LNCaP clone FGC (cell line): ENCODE measurements around the gene GJA3.

Source experiments
- DNase-seq: peaks from one replicate; pipeline ENCODE4 v3.0.0-alpha.2; 2011; ENCODE audit warnings: low read depth
- H3K4me3 ChIP-seq: 2 replicates; pipeline ENCODE4 v1.5.1; 2011; ENCODE audit warnings: mild to moderate bottlenecking, low read depth, low read length, control low read depth
- TF ChIP-seq, protein P1 (sequence below): IDR thresholded peaks from 2 replicates; pipeline ENCODE4 v1.5.1; 2012; ENCODE audit warnings: mild to moderate bottlenecking; ENCODE audit not compliant: control insufficient read depth, insufficient read depth; ENCODE audit errors: extremely low read depth

The GJA3 gene

DNA sequence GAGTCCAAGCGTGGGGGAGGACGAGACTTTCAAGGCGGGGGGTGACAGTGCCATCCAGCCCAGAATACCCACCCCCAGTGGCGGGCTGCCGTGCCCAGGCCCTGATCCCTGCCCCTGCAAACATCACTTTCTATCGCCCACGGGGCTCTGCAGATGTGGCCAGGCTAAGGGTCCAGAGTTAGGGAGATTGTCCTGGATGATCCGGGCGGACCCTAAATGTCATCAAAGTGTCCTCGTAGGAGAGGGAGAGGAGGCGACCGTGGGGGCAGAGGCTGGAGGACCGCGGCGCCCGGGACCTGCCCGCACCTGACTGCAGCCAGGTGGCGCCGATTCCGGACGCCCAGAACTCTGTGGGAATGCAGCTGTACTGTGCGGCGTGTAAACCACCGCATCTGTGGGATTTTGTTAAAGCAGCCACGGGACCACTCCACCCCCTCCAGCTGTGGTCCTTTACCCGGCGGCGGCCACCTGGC lies 32.4 kb downstream of the GJA3 start:
- no peak overlapping the region for H3K4me3 ChIP-seq
- DNase-seq = no peak
- TF ChIP-seq, protein P1, sequence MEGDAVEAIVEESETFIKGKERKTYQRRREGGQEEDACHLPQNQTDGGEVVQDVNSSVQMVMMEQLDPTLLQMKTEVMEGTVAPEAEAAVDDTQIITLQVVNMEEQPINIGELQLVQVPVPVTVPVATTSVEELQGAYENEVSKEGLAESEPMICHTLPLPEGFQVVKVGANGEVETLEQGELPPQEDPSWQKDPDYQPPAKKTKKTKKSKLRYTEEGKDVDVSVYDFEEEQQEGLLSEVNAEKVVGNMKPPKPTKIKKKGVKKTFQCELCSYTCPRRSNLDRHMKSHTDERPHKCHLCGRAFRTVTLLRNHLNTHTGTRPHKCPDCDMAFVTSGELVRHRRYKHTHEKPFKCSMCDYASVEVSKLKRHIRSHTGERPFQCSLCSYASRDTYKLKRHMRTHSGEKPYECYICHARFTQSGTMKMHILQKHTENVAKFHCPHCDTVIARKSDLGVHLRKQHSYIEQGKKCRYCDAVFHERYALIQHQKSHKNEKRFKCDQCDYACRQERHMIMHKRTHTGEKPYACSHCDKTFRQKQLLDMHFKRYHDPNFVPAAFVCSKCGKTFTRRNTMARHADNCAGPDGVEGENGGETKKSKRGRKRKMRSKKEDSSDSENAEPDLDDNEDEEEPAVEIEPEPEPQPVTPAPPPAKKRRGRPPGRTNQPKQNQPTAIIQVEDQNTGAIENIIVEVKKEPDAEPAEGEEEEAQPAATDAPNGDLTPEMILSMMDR = peak; percentile 20; the same call in 1 of the 2 replicates

DNA sequence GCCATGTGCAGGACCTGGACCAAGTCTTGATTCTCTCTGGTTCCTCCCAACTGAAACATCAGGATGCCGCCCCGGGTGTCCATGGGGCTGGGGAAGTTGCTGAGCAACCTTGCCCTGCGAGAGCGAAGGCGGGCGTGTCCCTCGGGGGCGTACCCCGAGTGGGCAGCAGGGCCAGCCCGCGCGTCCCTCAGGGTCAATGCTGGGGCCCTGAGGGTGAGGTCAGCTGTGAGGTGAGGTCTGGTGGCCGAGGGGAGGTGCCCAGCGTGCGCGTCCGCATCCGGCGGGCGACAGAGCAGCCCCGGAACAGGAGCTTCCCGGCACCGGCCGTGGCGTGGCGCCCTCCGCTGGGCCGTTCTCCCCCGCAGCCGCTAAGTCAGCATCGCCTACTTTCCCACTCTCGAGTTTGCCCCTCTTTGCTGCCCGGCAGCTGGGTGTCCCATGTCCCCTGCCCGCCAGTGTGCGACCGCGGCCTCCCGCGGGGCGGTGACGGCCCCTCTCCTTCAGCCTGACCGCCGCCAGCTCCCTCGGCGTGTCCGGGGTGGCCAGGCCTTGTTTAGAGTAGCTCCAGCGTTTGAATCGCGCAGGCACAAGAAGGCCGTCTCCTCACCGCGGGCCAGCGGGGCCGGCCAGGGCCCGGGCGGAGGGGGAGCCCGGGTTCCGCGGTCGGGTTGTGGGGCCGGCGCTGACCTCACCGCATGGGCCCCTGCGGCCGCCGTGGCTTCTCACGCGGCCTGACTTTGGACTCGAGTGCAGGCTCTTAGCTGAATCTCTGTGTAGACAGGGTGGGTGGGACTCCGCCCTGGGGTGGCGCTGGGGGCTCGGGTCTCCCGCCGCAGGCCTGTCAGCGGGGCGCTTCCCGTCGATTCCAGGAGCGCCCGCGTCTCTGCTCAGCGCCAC lies 33.0 kb downstream of the GJA3 start:
- TF ChIP-seq, protein P1 = no peak
- DNase-seq = no peak
- H3K4me3 ChIP-seq = no peak overlapping the region

DNA sequence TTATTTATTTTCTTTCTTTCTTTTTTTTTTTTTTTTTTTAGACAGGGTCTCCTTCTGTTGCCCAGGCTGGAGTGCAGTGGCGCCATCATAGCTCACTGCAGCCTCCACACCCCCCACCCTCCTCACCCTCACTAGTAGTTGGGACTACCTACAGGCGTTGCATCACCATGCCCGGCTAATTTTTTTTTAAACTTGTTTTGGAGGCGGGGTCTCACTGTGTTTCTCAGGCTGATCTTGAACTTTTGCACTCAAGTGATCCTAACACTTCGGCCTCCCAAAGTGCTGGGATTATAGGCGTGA lies 33.6 kb downstream of the GJA3 start:
- H3K4me3 ChIP-seq = no peak overlapping the region
- TF ChIP-seq, protein P1 = no peak
- no peak for DNase-seq

DNA sequence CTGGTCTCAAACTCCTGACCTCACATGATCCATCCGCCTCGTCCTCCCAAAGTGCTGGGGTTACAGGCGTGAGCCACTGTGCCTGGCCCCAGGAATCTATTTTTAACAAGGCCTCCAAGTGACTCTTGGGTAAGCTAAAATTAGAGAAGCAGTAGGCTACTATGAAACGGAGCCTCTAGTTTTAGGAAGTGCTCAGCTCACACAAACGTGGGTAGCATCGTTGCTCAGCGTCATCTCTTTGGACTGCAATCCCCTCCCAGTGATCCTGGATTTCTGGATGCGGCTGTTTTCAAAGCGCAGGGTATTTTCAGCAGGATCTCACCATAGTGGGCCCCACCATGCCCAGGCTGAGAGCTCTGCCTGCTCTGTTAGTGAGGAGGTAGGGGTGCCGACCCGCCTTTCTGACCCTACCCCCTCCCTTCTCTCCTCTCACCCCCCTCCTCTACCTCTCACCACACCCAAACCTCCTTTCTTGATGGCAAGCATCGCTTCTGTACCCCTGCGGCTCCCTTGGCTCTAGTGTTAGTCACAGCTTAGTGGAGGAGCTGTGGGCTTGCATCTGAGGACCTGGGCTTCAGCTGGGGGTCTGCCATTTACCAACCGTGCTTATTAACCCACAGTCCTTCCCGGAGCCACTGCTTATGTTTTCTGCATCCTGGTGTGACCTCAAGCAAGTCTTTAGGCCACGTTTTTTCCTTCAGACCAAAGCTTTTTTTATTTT lies 34.2 kb downstream of the GJA3 start:
- no peak overlapping the region for H3K4me3 ChIP-seq
- no peak for DNase-seq
- TF ChIP-seq, protein P1 = no peak

DNA sequence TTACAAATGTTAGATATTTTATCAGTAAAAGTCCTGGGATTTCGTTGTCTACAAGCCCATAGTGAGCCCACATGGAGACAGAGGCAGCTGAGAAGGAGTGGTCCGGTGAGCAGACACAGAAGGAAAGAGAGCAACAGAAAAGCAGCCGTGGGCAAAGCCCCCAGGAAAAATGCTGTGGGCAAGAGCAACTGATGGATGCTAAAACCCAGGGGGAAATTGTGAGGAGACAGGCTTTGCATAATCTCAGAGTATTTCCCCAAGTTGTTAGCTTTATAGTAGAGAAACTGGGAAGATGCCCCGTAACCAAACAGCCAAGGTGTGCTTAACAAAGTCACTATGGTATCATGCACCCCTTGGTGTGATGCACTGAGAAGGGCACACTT lies 35.1 kb downstream of the GJA3 start:
- no peak overlapping the region for H3K4me3 ChIP-seq
- TF ChIP-seq, protein P1 = no peak
- no peak for DNase-seq

DNA sequence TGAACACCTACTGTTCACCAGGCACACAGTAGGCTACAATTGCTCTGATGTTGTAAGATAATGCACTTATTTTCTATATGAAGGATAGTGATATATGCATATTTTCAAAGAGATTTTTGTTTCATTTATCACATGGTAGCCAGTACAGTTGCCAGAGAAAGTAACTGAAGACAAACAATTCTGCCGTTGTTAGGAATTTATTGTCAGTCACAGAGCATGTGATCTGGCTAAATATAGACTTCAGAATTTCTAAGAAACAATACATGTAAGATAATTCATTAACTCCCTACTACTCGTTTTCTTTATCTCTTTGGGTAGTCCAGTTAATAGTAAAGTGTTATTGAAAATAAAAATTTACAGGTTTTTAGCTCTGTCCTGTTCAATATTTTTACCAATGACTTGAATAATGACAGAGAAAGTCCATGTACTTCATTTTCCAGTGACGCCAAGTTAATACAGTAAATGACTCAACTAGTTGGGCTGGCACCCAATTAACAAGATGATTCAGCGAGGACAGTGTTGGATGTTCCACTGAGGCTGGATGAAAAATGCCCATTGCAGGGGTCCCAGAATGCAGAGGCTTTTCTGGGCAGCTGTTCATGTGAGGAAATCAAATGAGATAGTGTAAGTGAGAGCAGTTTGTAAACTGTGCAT lies 35.6 kb downstream of the GJA3 start:
- TF ChIP-seq, protein P1 = no peak
- DNase-seq = peak; percentile 14

More for the DNA sequence above, 35.6 kb downstream of the GJA3 start:
- no peak overlapping the region for H3K4me3 ChIP-seq
